PC-9 (cell line): Measurements from ENCODE around the gene RUFY3. TPM values are rescaled to one million over a fixed set of nuclear protein-coding genes. Genes with fewer than 3 reads are reported as not detected.

Source experiments
- BruUV-seq: library from RNA; stranded (reverse); fragments of 400-500 nt; replicated peaks from 2 replicates; lab custom pipeline; 2021; lab: Mats Ljungman, UMichigan
- CTCF ChIA-PET: fragments of 300-600 bp; sonication (Branson Sonifier 250); formaldehyde crosslinking; loops from one replicate; lab custom pipeline; 2022; ENCODE audit warnings: antibody characterized with exemption; lab: Charles Lee
- POLR2A ChIA-PET: fragments of 300-600 bp; sonication (Branson Sonifier 250); formaldehyde crosslinking; loops from one replicate; lab custom pipeline; 2022; ENCODE audit warnings: antibody characterized with exemption; ENCODE audit not compliant: unreplicated experiment; lab: Charles Lee
- DNase-seq, 2 experiments: peaks; one replicate each; pipeline versions ENCODE4 v3.0.0 to v3.0.0-alpha.2; 2015 to 2022; ENCODE audit warnings: mixed read lengths in 1 of 2
- H2AFZ ChIP-seq: fragments of 200-600 bp; sonication (generic); 2 replicates; pipeline ENCODE4 v1.8.1; 2017; ENCODE audit warnings: antibody characterized with exemption
- H3F3A ChIP-seq: fragments of 200-600 bp; sonication (generic); 2 replicates; pipeline ENCODE4 v1.8.1; 2017; ENCODE audit warnings: antibody characterized with exemption, mild to moderate bottlenecking, low read depth; ENCODE audit not compliant: insufficient read depth
- H3K27ac ChIP-seq: fragments of 200-600 bp; sonication (generic); 2 replicates; pipeline ENCODE4 v1.6.1; 2016; ENCODE audit warnings: mixed run types
- H3K27me3 ChIP-seq: fragments of 200-600 bp; sonication (generic); 2 replicates; pipeline ENCODE4 v1.6.1; 2016; ENCODE audit warnings: low read depth, mixed run types; ENCODE audit not compliant: insufficient read depth
- H3K36me3 ChIP-seq: fragments of 200-600 bp; sonication (generic); 2 replicates; pipeline ENCODE4 v1.6.1; 2016; ENCODE audit warnings: low read depth, mixed run types
- H3K4me1 ChIP-seq: fragments of 200-600 bp; sonication (generic); replicated peaks from 2 replicates; pipeline ENCODE4 v1.6.1; 2016; ENCODE audit warnings: mixed run types; ENCODE audit not compliant: insufficient read depth
- H3K4me2 ChIP-seq: fragments of 200-600 bp; sonication (generic); 2 replicates; pipeline ENCODE4 v1.6.1; 2017; ENCODE audit warnings: mixed run types
- H3K4me3 ChIP-seq: fragments of 200-600 bp; sonication (generic); 2 replicates; pipeline ENCODE4 v1.6.1; 2016; ENCODE audit warnings: mixed run types
- H3K79me2 ChIP-seq: fragments of 200-600 bp; sonication (generic); 2 replicates; pipeline ENCODE4 v1.6.1; 2017; ENCODE audit warnings: low read depth, mixed run types
- H3K9me2 ChIP-seq: fragments of 200-600 bp; sonication (generic); 2 replicates; pipeline ENCODE4 v1.8.1; 2017; ENCODE audit warnings: mild to moderate bottlenecking; ENCODE audit not compliant: insufficient read depth
- H3K9me3 ChIP-seq: fragments of 200-600 bp; sonication (generic); 2 replicates; pipeline ENCODE4 v1.8.1; 2016; ENCODE audit warnings: low read depth; ENCODE audit not compliant: insufficient read depth
- H4K20me1 ChIP-seq: fragments of 200-600 bp; sonication (generic); 2 replicates; pipeline ENCODE4 v1.8.1; 2017; ENCODE audit not compliant: insufficient read depth
- EZH2 ChIP-seq: fragments of 200-600 bp; sonication (generic); IDR thresholded peaks from 2 replicates; pipeline ENCODE4 v1.8.0; 2017; ENCODE audit warnings: antibody characterized with exemption, low read depth
- intact Hi-C: fragments of 100-400 bp; cut with micrococcal nuclease; formaldehyde crosslinking; loops from one replicate; pipeline ENCODE4 v1.10.0; 2022; ENCODE audit not compliant: unreplicated experiment
- total RNA-seq: library from RNA; stranded (reverse); gene quantifications from 2 replicates; pipeline ENCODE4 v1.2.3, GENCODE V29; 2021
- TF ChIP-seq, protein P1 (sequence below): fragments of 200-600 bp; sonication (generic); conservative IDR thresholded peaks from 2 replicates; pipeline ENCODE4 v1.6.1; 2017; ENCODE audit warnings: mixed run types, antibody characterized with exemption, mild to moderate bottlenecking, moderate library complexity

Gene RUFY3
- total RNA-seq, 1 experiment from 2014 or later, result 23.6 TPM

GRCh38 chr4:70830054-70830453, 108.3 kb downstream of the RUFY3 start:
- Histone ChIP-seq H3K27ac (no peak overlapping the region), H3K4me3 (no peak overlapping the region), H4K20me1 (peaks cover 15% of the 10 kb centered on the region), H3K9me2 (no peaks in the 10 kb centered on the region), H3K9me3 (no peaks in the 10 kb centered on the region), H3K79me2 (peaks cover 16% of the 10 kb centered on the region), H3K4me2 (no peak overlapping the region), H3F3A (no peaks in the 10 kb centered on the region), H3K27me3 (no peaks in the 10 kb centered on the region), H3K4me1 (no peaks in the 10 kb centered on the region), H2AFZ (no peak overlapping the region), H3K36me3 (peaks cover 7% of the 10 kb centered on the region; the same call in 1 of the 2 replicates)
- no peak for TF ChIP-seq EZH2
- TF ChIP-seq, protein P1, sequence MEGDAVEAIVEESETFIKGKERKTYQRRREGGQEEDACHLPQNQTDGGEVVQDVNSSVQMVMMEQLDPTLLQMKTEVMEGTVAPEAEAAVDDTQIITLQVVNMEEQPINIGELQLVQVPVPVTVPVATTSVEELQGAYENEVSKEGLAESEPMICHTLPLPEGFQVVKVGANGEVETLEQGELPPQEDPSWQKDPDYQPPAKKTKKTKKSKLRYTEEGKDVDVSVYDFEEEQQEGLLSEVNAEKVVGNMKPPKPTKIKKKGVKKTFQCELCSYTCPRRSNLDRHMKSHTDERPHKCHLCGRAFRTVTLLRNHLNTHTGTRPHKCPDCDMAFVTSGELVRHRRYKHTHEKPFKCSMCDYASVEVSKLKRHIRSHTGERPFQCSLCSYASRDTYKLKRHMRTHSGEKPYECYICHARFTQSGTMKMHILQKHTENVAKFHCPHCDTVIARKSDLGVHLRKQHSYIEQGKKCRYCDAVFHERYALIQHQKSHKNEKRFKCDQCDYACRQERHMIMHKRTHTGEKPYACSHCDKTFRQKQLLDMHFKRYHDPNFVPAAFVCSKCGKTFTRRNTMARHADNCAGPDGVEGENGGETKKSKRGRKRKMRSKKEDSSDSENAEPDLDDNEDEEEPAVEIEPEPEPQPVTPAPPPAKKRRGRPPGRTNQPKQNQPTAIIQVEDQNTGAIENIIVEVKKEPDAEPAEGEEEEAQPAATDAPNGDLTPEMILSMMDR, result no peak
- POLR2A ChIA-PET, result no interaction called here
- intact Hi-C loops, result no loop called here
- CTCF ChIA-PET, result no interaction called here
- DNase-seq, result no peak
- no TSS peak for BruUV-seq

- H3K27me3 ChIP-seq, result no peaks in the 10 kb centered on the region
- H4K20me1 ChIP-seq, result peaks cover 18% of the 10 kb centered on the region
- no TSS peak for BruUV-seq
- H3K4me2 ChIP-seq, result no peak overlapping the region
- intact Hi-C loops, result no loop called here
- H3K4me1 ChIP-seq, result no peaks in the 10 kb centered on the region
- CTCF ChIA-PET, result no interaction called here
- no peak overlapping the region for H3K4me3 ChIP-seq
- POLR2A ChIA-PET, result no interaction called here
- TF ChIP-seq EZH2, result no peak
- TF ChIP-seq, protein P1, result no peak
- H3K36me3 ChIP-seq, result peaks cover 7% of the 10 kb centered on the region; the same call in 1 of the 2 replicates
- DNase-seq, result no peak
- H3K79me2 ChIP-seq, result peaks cover 26% of the 10 kb centered on the region
- H3K9me2 ChIP-seq, result no peaks in the 10 kb centered on the region
- no peaks in the 10 kb centered on the region for H3K9me3 ChIP-seq
- H3F3A ChIP-seq, result no peaks in the 10 kb centered on the region
- no peak overlapping the region for H3K27ac ChIP-seq
- H2AFZ ChIP-seq, result no peak overlapping the region
Measured at GRCh38 chr4:70831293-70831692, 109.5 kb downstream of the RUFY3 start.

DNA sequence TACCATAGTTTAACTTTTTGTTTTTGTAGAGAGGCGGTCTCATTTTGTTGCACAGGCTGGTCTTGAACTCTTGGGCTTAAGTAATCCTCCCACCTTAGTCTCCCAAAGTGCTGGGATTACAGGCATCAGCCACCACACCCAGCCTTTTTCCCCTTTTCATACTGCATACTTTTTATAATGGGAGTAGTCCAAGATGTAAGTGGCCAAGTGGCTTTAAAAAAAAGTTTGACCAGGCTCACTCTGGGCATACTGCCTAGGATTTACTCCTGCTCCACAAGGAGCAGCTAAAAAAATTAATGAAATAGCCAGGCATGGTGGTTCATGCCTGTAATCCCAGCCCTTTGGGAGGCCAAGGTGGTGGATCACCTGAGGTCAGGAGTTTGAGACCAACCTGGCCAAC, 111.9 kb downstream of the RUFY3 start:
- H3F3A ChIP-seq, result no peaks in the 10 kb centered on the region
- H3K27me3 ChIP-seq, result no peaks in the 10 kb centered on the region
- intact Hi-C loops, result no loop called here
- ChIA-PET CTCF (no interaction called here), POLR2A (no interaction called here)
- peaks cover 49% of the 10 kb centered on the region for H3K79me2 ChIP-seq
- peaks cover 7% of the 10 kb centered on the region; the same call in 1 of the 2 replicates for H3K36me3 ChIP-seq
- no peak for TF ChIP-seq EZH2
- TF ChIP-seq, protein P1, result no peak
- no peak overlapping the region for H2AFZ ChIP-seq
- no peak for DNase-seq
- BruUV-seq, result no TSS peak
- no peak overlapping the region for H3K4me3 ChIP-seq
- peaks cover 39% of the 10 kb centered on the region for H4K20me1 ChIP-seq
- peaks cover 6% of the 10 kb centered on the region for H3K4me1 ChIP-seq
- no peaks in the 10 kb centered on the region for H3K9me2 ChIP-seq
- no peaks in the 10 kb centered on the region for H3K9me3 ChIP-seq
- H3K27ac ChIP-seq, result no peak overlapping the region
- no peak overlapping the region for H3K4me2 ChIP-seq
